Trophoblast cell (in vitro differentiated cells and primary cell): ENCODE results near the gene ANKRD16.

ENCODE experiments used
- DNase-seq, 2 donors: peaks; one replicate each; pipeline ENCODE4 v3.0.0-alpha.2; 2016
- H2AFZ ChIP-seq: 2 replicates; pipeline ENCODE4 v1.6.1; 2013; ENCODE audit warnings: low read length, moderate library complexity, mild to moderate bottlenecking; ENCODE audit not compliant: insufficient read depth, poor library complexity
- H2AK5ac ChIP-seq: 2 replicates; pipeline ENCODE4 v1.6.1; 2013; ENCODE audit warnings: mild to moderate bottlenecking, low read length
- H2BK120ac ChIP-seq: 2 replicates; pipeline ENCODE4 v1.6.1; 2013; ENCODE audit warnings: low read length, mild to moderate bottlenecking, moderate library complexity; ENCODE audit not compliant: insufficient read depth, poor library complexity
- H2BK12ac ChIP-seq: 2 replicates; pipeline ENCODE4 v1.6.1; 2013; ENCODE audit warnings: mild to moderate bottlenecking, low read length, moderate library complexity
- H2BK5ac ChIP-seq: 2 replicates; pipeline ENCODE4 v1.6.1; 2013; ENCODE audit warnings: low read length, low read depth, moderate library complexity, mild to moderate bottlenecking; ENCODE audit not compliant: poor library complexity
- H3K14ac ChIP-seq: 2 replicates; pipeline ENCODE4 v1.6.1; 2013; ENCODE audit warnings: mild to moderate bottlenecking, low read length
- H3K18ac ChIP-seq: 2 replicates; pipeline ENCODE4 v1.6.1; 2013; ENCODE audit warnings: mild to moderate bottlenecking, low read length
- H3K23ac ChIP-seq: 2 replicates; pipeline ENCODE4 v1.6.1; 2013; ENCODE audit warnings: low read length
- H3K27ac ChIP-seq: 2 replicates; pipeline ENCODE4 v1.5.1; 2013; ENCODE audit warnings: low read depth, mild to moderate bottlenecking, inconsistent platforms, low read length, moderate library complexity
- H3K27me3 ChIP-seq: 2 replicates; pipeline ENCODE4 v1.6.1; 2013; ENCODE audit warnings: inconsistent platforms, mild to moderate bottlenecking, low read length, moderate library complexity; ENCODE audit not compliant: insufficient read depth
- H3K36me3 ChIP-seq, 2 experiments: 1 replicate in 1 of 2; 2 replicates in 1 of 2; pipeline ENCODE4 v1.6.1; 2013; ENCODE audit warnings: low read length in 2 of 2, mild to moderate bottlenecking in 2 of 2, moderate library complexity in 1 of 2; ENCODE audit not compliant: insufficient read depth in 2 of 2, control insufficient read depth in 1 of 2
- H3K4ac ChIP-seq: 2 replicates; pipeline ENCODE4 v1.6.1; 2013; ENCODE audit warnings: low read depth, mild to moderate bottlenecking, low read length, moderate library complexity
- H3K4me1 ChIP-seq, 2 experiments: 1 replicate in 1 of 2; 2 replicates in 1 of 2; pipeline ENCODE4 v1.6.1; 2013; ENCODE audit warnings: low read length in 2 of 2, mild to moderate bottlenecking in 2 of 2, moderate library complexity in 1 of 2; ENCODE audit not compliant: insufficient read depth in 2 of 2, control insufficient read depth in 1 of 2
- H3K4me2 ChIP-seq: 2 replicates; pipeline ENCODE4 v1.6.1; 2013; ENCODE audit warnings: inconsistent platforms, mild to moderate bottlenecking, low read length, moderate library complexity
- H3K4me3 ChIP-seq: 2 replicates; pipeline ENCODE4 v1.5.1; 2013; ENCODE audit warnings: mild to moderate bottlenecking, low read depth, low read length, inconsistent platforms
- H3K79me1 ChIP-seq: one replicate; pipeline ENCODE4 v1.6.1; 2013; ENCODE audit warnings: low read length
- H3K79me2 ChIP-seq: 2 replicates; pipeline ENCODE4 v1.6.1; 2013; ENCODE audit warnings: low read length, mild to moderate bottlenecking; ENCODE audit not compliant: control insufficient read depth, insufficient read depth, poor library complexity
- H3K9ac ChIP-seq: 2 replicates; pipeline ENCODE4 v1.6.1; 2013; ENCODE audit warnings: mild to moderate bottlenecking, low read length
- H3K9me3 ChIP-seq: 2 replicates; pipeline ENCODE4 v1.6.1; 2013; ENCODE audit warnings: low read depth, mild to moderate bottlenecking, control low read depth, inconsistent platforms, low read length; ENCODE audit not compliant: insufficient read depth
- H4K12ac ChIP-seq: 2 replicates; pipeline ENCODE4 v1.6.1; 2013; ENCODE audit warnings: low read depth, mild to moderate bottlenecking, low read length, moderate library complexity
- H4K8ac ChIP-seq: 2 replicates; pipeline ENCODE4 v1.6.1; 2013; ENCODE audit warnings: low read depth, mild to moderate bottlenecking, low read length, moderate library complexity
- H4K91ac ChIP-seq: one replicate; pipeline ENCODE4 v1.6.1; 2013; ENCODE audit warnings: low read depth, mild to moderate bottlenecking, low read length, moderate library complexity
- WGBS: extraction: QIAGEN DNeasy Blood & Tissue Kit; methylation state at CpG from one replicate; pipeline ENCODE4 v1.1.7; 2013; ENCODE audit warnings: missing lambda C conversion rate; ENCODE audit not compliant: insufficient read length, insufficient coverage; ENCODE audit errors: extremely low coverage; 5-methylcytosine and 5-hydroxymethylcytosine counted together

Gene ANKRD16

GRCh38 chr10:5933909-5934546 is 44.3 kb upstream of the ANKRD16 start:
- H3K27ac ChIP-seq, result no peak overlapping the region
- no peaks in the 10 kb centered on the region for H3K9me3 ChIP-seq
- no peak overlapping the region for H2AK5ac ChIP-seq
- WGBS, result no CpG with 5 or more reads among the region's 14 CpGs
- no peak for DNase-seq
- no peaks in the 10 kb centered on the region for H3K27me3 ChIP-seq
- no peak overlapping the region for H3K23ac ChIP-seq
- H3K4me3 ChIP-seq, result no peak overlapping the region
- no peak overlapping the region for H3K4me2 ChIP-seq
- H2AFZ ChIP-seq, result no peak overlapping the region
- H3K4ac ChIP-seq, result no peak overlapping the region
- H3K36me3 ChIP-seq, result peaks cover 51 to 59% of the 10 kb centered on the region in 2 experiments
- H3K79me1 ChIP-seq, result no peaks in the 10 kb centered on the region
- no peak overlapping the region for H2BK120ac ChIP-seq
- H3K79me2 ChIP-seq, result no peaks in the 10 kb centered on the region
- H3K14ac ChIP-seq, result no peak overlapping the region
- no peak overlapping the region for H4K91ac ChIP-seq
- H4K8ac ChIP-seq, result no peak overlapping the region
- no peak overlapping the region for H3K18ac ChIP-seq
- H2BK12ac ChIP-seq, result no peak overlapping the region
- no peak overlapping the region for H4K12ac ChIP-seq
- no peak overlapping the region for H2BK5ac ChIP-seq
- no peaks in the 10 kb centered on the region for H3K4me1 ChIP-seq
- no peak overlapping the region for H3K9ac ChIP-seq

GRCh38 chr10:5932345-5932744 is 42.7 kb upstream of the ANKRD16 start:
- H3K4me3 ChIP-seq, result no peak overlapping the region
- H3K14ac ChIP-seq, result no peak overlapping the region
- H4K8ac ChIP-seq, result no peak overlapping the region
- H3K27ac ChIP-seq, result no peak overlapping the region
- H3K36me3 ChIP-seq, result peaks cover 55 to 60% of the 10 kb centered on the region in 2 experiments
- H3K18ac ChIP-seq, result no peak overlapping the region
- H2BK5ac ChIP-seq, result no peak overlapping the region
- no peak overlapping the region for H3K4me2 ChIP-seq
- H4K12ac ChIP-seq, result no peak overlapping the region
- H3K4me1 ChIP-seq, result no peaks in the 10 kb centered on the region
- H3K23ac ChIP-seq, result no peak overlapping the region
- H2BK12ac ChIP-seq, result no peak overlapping the region
- no CpG with 5 or more reads among the region's 5 CpGs for whole genome bisulfite sequencing
- H2BK120ac ChIP-seq, result no peak overlapping the region
- H4K91ac ChIP-seq, result no peak overlapping the region
- no peak overlapping the region for H3K9ac ChIP-seq
- no peaks in the 10 kb centered on the region for H3K79me2 ChIP-seq
- no peaks in the 10 kb centered on the region for H3K9me3 ChIP-seq
- H3K27me3 ChIP-seq, result no peaks in the 10 kb centered on the region
- H2AFZ ChIP-seq, result no peak overlapping the region
- no peak overlapping the region for H2AK5ac ChIP-seq
- H3K79me1 ChIP-seq, result no peaks in the 10 kb centered on the region
- H3K4ac ChIP-seq, result no peak overlapping the region
- DNase-seq, result no peak

- Histone ChIP-seq H3K4me2 (no peak overlapping the region), H3K4ac (no peak overlapping the region), H3K4me3 (no peak overlapping the region), H2BK12ac (no peak overlapping the region), H2BK5ac (no peak overlapping the region), H3K23ac (no peak overlapping the region), H3K4me1 (no peaks in the 10 kb centered on the region), H3K14ac (no peak overlapping the region), H2AFZ (no peak overlapping the region), H3K9ac (no peak overlapping the region), H3K18ac (no peak overlapping the region), H3K36me3 (peaks cover 51 to 54% of the 10 kb centered on the region in 2 experiments), H4K12ac (no peak overlapping the region), H2AK5ac (no peak overlapping the region), H3K27ac (no peak overlapping the region), H4K8ac (no peak overlapping the region), H3K79me1 (no peaks in the 10 kb centered on the region), H3K9me3 (no peaks in the 10 kb centered on the region), H2BK120ac (no peak overlapping the region), H3K27me3 (no peaks in the 10 kb centered on the region), H3K79me2 (no peaks in the 10 kb centered on the region), H4K91ac (no peak overlapping the region)
- no peak for DNase-seq
- no CpG with 5 or more reads among the region's 11 CpGs for WGBS
Observed at GRCh38 chr10:5930272-5930671, 40.6 kb upstream of the ANKRD16 start.

- no peak overlapping the region for H2BK120ac ChIP-seq
- H3K27me3 ChIP-seq, result no peaks in the 10 kb centered on the region
- no peaks in the 10 kb centered on the region for H3K9me3 ChIP-seq
- no peak overlapping the region for H4K8ac ChIP-seq
- H3K4ac ChIP-seq, result no peak overlapping the region
- peaks cover 54 to 59% of the 10 kb centered on the region in 2 experiments for H3K36me3 ChIP-seq
- no peaks in the 10 kb centered on the region for H3K79me2 ChIP-seq
- no peak overlapping the region for H3K4me2 ChIP-seq
- no CpG with 5 or more reads among the region's 8 CpGs for WGBS
- H3K23ac ChIP-seq, result no peak overlapping the region
- H3K18ac ChIP-seq, result no peak overlapping the region
- H2BK12ac ChIP-seq, result no peak overlapping the region
- no peak for DNase-seq
- H3K9ac ChIP-seq, result no peak overlapping the region
- no peak overlapping the region for H2BK5ac ChIP-seq
- H3K4me1 ChIP-seq, result no peaks in the 10 kb centered on the region
- no peak overlapping the region for H3K27ac ChIP-seq
- H2AFZ ChIP-seq, result no peak overlapping the region
- H3K79me1 ChIP-seq, result no peaks in the 10 kb centered on the region
- H3K14ac ChIP-seq, result no peak overlapping the region
- H3K4me3 ChIP-seq, result no peak overlapping the region
- no peak overlapping the region for H4K91ac ChIP-seq
- no peak overlapping the region for H4K12ac ChIP-seq
- no peak overlapping the region for H2AK5ac ChIP-seq
Observed at GRCh38 chr10:5929442-5929841, 39.7 kb upstream of the ANKRD16 start.
